Lower leg skin (tissue), 4 donors: Measurements from ENCODE around the gene TBX6. TPM values are rescaled to one million over a fixed set of nuclear protein-coding genes. Genes with fewer than 3 reads are reported as not detected.
"Not testable (repeated sequence)": the region's sequence is repeated elsewhere in the genome, so short reads cannot be mapped to it uniquely, and the experiment has no call there.

Source experiments
- DNase-seq, 2 donors: peaks; one replicate each; pipeline ENCODE4 v3.0.0-alpha.2; 2019; ENCODE audit warnings: low spot score in 2 of 2
- H3K4me3 ChIP-seq: fragments of 200-600 bp; sonication (generic); 2 replicates; pipeline ENCODE4 v1.5.1; 2017; ENCODE audit warnings: mild to moderate bottlenecking, low read depth; ENCODE audit not compliant: poor library complexity, severe bottlenecking
- POLR2A ChIP-seq, 2 donors: fragments of 450-650 bp; IDR thresholded peaks; one replicate each; pipeline ENCODE4 v1.6.1; 2016 to 2017; ENCODE audit warnings: antibody characterized with exemption in 2 of 2, mild to moderate bottlenecking in 1 of 2, moderate library complexity in 1 of 2
- WGBS, 2 donors: methylation state at CpG; one replicate each; pipeline ENCODE4 v1.1.5; 2018; 5-methylcytosine and 5-hydroxymethylcytosine counted together
- intact Hi-C: fragments of 100-400 bp; cut with DNase I; formaldehyde crosslinking; loops from one replicate; pipeline ENCODE4 v1.15.0; 2023; ENCODE audit warnings: low total_unique reads
- total RNA-seq, 4 donors: library from RNA; depleted of rRNA; stranded (reverse); fragments of >200 nt; gene quantifications; one replicate each; pipeline ENCODE4 v1.1.0, GENCODE V29; 2016
- TF ChIP-seq, protein P1 (sequence below), 3 donors: fragments of 450-650 bp; IDR thresholded peaks; one replicate each; pipeline ENCODE4 v1.5.1; 2016; ENCODE audit warnings: antibody characterized with exemption in 3 of 3, mild to moderate bottlenecking in 3 of 3, moderate library complexity in 2 of 3

The TBX6 gene
- total RNA-seq, 4 donors from 2014 or later, result 2.6 to 7.2 (median 3.8) TPM

DNA sequence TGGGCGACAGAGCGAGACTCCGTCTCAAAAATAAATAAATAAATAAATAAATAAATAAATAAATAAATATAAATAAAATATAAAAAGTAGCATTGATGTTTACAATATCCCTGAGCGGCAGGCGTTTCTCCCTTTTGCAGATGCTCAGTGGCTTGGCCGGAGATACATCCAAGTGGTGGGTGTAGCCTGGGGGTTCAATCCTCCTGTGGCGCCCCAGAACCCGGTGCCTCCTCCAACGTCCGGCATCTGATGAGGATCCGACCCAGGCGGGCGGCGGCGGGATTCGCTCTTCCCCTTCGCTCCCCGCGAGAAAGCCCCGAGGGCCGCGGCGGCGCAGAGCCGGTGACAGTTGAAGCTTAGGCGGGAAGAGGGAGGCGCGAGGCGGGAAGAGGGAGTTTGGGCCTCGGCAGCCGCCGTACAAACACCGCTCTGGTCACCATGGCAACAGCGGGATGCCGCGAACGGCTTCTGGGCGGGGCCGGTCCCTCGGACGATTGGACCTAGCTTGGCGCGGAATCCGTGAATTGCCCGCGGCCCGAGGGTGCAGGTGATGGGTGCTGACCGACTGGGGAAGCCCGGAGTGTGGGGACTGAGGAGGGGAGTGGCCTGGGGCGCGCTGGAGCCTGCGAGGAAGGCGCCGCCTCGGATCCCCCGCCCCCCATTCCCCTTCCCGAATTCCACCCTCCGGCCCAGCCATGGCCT lies 38.9 kb downstream of the TBX6 start:
- peak overlapping the region; percentile 50 for H3K4me3 ChIP-seq
- DNase-seq, result peak; percentile 90 to 98
- TF ChIP-seq, protein P1, sequence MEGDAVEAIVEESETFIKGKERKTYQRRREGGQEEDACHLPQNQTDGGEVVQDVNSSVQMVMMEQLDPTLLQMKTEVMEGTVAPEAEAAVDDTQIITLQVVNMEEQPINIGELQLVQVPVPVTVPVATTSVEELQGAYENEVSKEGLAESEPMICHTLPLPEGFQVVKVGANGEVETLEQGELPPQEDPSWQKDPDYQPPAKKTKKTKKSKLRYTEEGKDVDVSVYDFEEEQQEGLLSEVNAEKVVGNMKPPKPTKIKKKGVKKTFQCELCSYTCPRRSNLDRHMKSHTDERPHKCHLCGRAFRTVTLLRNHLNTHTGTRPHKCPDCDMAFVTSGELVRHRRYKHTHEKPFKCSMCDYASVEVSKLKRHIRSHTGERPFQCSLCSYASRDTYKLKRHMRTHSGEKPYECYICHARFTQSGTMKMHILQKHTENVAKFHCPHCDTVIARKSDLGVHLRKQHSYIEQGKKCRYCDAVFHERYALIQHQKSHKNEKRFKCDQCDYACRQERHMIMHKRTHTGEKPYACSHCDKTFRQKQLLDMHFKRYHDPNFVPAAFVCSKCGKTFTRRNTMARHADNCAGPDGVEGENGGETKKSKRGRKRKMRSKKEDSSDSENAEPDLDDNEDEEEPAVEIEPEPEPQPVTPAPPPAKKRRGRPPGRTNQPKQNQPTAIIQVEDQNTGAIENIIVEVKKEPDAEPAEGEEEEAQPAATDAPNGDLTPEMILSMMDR (IDR thresholded peaks at IDR 0.05), result no peak
- TF ChIP-seq POLR2A (IDR thresholded peaks at IDR 0.05), result no peak
- intact Hi-C loops, result no loop called here
- WGBS, 2 donors, result 6 to 8% methylated on average over 30 to 46 of the region's 58 CpGs

DNA sequence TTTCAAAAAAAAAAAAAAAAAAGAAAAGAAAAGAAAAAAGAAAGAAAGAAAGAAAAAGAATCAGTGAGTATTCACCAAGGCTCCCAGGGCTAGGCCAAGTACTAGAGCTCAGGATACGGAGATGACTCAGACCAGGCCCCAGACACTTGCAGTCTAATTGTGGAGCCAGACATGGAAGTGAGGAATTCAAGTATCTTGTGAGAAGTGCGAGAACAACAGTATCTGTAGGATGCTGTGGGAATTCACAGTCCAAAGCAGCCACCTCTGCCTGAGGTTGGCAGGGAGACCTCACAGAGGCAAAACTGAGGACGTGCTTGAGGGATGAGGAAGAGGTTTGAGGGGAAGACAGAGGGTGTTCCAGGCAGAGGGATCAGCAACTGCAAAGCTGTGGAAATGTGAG lies 40.2 kb downstream of the TBX6 start:
- TF ChIP-seq, protein P1 (IDR thresholded peaks at IDR 0.05), result no peak
- no peak for TF ChIP-seq POLR2A (IDR thresholded peaks at IDR 0.05)
- DNase-seq, result no peak
- WGBS, 2 donors, result 70 to 76% methylated on average over 3 of the region's 3 CpGs
- H3K4me3 ChIP-seq, result no peak overlapping the region
- intact Hi-C loops, result no loop called here

DNA sequence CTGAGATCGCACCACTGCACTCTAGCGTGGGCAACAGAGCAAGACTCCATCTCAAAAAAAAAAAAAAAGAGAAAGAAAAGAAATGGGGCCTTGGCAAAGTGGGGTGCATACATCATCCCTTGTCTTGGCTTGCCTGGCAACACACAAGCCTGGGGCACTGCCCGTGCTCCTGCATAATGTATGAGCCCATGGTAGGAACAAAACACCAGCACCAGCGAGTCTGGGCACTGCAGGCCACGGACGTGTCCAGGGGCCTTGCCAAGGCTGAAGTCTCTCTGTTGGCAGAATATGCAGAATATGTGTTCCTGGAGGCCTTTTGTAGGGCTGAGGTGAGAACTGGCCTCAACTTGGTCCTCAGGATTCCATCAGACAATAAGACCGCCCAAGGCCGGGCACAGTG lies 41.9 kb downstream of the TBX6 start:
- WGBS, 2 donors, result 65 to 68% methylated on average over 7 to 8 of the region's 8 CpGs
- no peak overlapping the region for H3K4me3 ChIP-seq
- TF ChIP-seq, protein P1 (IDR thresholded peaks at IDR 0.05), result no peak
- no peak for TF ChIP-seq POLR2A (IDR thresholded peaks at IDR 0.05)
- DNase-seq, result peak in 1 of 2 donors; percentile 33
- intact Hi-C loops, result no loop called here

DNA sequence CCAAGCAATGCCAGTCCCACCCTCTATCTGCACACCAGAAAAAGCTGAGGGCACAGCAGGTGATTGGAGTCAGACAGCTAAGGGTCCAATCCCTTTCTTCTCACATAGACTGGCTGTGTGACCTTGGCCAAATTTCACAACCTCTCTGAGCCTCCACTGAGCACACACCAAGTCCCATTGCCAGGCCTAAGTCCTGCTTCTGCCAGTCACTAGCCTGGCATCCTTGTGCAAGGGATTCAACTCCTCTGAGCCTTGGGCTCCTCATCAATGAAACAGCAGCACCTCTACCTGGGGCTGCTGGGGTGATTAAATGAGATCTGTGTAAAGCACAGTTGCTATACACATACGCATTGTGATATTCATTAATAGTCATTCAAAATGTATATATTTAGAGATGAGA lies 45.1 kb downstream of the TBX6 start:
- DNase-seq, result no peak
- intact Hi-C loops, result no loop called here
- no peak overlapping the region for H3K4me3 ChIP-seq
- 91 to 94% methylated on average over 1 of the region's 1 CpG for WGBS, 2 donors
- TF ChIP-seq, protein P1 (IDR thresholded peaks at IDR 0.05), result no peak

DNA sequence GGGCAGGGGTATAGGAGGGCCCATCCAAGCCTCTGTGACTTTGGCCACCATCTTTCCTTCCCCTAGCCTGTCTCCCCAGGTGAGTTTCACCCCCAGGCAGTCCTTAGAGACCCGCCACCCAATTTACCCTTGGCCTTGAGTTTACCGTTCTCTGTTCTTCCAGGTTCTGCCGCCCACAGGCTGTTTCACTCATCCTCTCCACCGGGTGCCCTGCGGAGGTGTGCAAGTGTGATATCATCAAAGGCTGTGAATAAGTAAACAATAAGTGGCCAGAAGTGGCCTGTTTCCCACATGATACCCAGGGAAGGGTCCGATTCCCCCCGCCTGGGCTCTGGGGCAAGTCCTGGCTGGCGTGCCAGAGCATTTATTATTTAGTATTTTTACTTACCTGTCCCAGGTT lies 45.5 kb downstream of the TBX6 start:
- TF ChIP-seq, protein P1 (IDR thresholded peaks at IDR 0.05), result no peak
- TF ChIP-seq POLR2A (IDR thresholded peaks at IDR 0.05), result no peak
- WGBS, 2 donors, result 64 to 80% methylated on average over 8 of the region's 8 CpGs
- DNase-seq, result no peak
- intact Hi-C loops, result no loop called here
- no peak overlapping the region for H3K4me3 ChIP-seq

DNA sequence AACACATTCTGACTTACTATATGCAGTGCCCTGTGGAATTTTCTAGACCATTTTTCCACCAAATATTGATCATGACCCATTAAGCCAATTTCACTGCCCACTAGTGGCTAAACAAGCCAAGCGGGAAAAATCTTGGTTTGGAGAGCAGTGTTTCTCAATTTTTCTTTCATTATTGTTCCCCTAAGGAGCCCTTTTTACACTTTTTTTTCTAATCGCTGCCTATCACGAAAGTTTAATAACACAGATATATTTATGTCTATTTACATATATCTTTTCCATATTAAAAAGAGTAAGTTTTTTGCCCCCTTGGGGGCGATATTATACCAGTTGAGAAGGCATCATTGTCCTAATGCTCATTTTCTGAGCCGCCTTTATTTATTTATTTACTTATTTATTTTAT lies 49.9 kb downstream of the TBX6 start:
- no peak overlapping the region for H3K4me3 ChIP-seq
- intact Hi-C loops, result no loop called here
- DNase-seq, result no peak
- WGBS, 2 donors, result 20 to 23% methylated on average over 5 of the region's 5 CpGs
- no peak for TF ChIP-seq POLR2A (IDR thresholded peaks at IDR 0.05)

DNA sequence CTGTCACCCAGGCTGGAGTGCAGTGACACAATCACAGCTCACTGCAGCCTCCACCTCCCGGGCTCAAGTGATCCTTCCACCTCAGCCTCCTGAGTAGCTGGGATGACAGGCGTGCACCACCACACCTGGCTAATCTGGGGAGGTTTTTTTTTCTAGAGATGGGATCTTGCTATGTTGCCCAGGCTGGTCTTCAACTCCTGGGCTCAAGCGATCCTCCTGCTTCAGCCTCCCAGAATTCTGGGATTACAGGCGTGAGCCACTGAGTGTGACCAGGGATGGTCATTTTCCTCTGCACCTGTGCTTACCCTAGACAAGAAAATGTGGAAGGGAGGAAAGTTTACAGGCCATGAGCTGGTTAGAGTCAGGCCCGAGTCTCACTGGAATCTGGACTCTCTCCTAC lies 51.0 kb downstream of the TBX6 start:
- intact Hi-C loops, H3K4me3 ChIP-seq, DNase-seq: not testable (repeated sequence)
- 78 to 81% methylated on average over 5 of the region's 5 CpGs for WGBS, 2 donors
